8988T (cell line): ENCODE data around the gene IGFBP2.
A peak's percentile ranks its signal among the peaks of the same experiment; 100 is the strongest.

Experiments
- DNase-seq: peaks from one replicate; pipeline ENCODE4 v3.0.0; 2011

IGFBP2 gene

GRCh38 chr2:216643986-216644659, 10.9 kb downstream of the IGFBP2 start:
- DNase-seq, result no peak

- DNase-seq, result no peak
Observed at GRCh38 chr2:216644842-216645635, 11.8 kb downstream of the IGFBP2 start.

- DNase-seq, result no peak
Observed at GRCh38 chr2:216645636-216645950, 12.4 kb downstream of the IGFBP2 start.

- no peak for DNase-seq
Observed at GRCh38 chr2:216646116-216646515, 12.9 kb downstream of the IGFBP2 start.

- DNase-seq, result no peak
Observed at GRCh38 chr2:216648105-216648504, 14.9 kb downstream of the IGFBP2 start.

GRCh38 chr2:216649574-216649973, 16.4 kb downstream of the IGFBP2 start:
- no peak for DNase-seq

- no peak for DNase-seq
Observed at GRCh38 chr2:216650626-216651257, 17.5 kb downstream of the IGFBP2 start.

- no peak for DNase-seq
Observed at GRCh38 chr2:216651351-216651881, 18.2 kb downstream of the IGFBP2 start.

- DNase-seq, result no peak
Observed at GRCh38 chr2:216652566-216652965, 19.3 kb downstream of the IGFBP2 start.

GRCh38 chr2:216653093-216653799, 20.0 kb downstream of the IGFBP2 start:
- no peak for DNase-seq

- no peak for DNase-seq
Observed at GRCh38 chr2:216653931-216654365, 20.7 kb downstream of the IGFBP2 start.

- DNase-seq, result no peak
Observed at GRCh38 chr2:216654528-216655052, 21.4 kb downstream of the IGFBP2 start.

- no peak for DNase-seq
Observed at GRCh38 chr2:216657086-216657855, 24.1 kb downstream of the IGFBP2 start.

GRCh38 chr2:216657980-216658379, 24.8 kb downstream of the IGFBP2 start:
- no peak for DNase-seq

- no peak for DNase-seq
Observed at GRCh38 chr2:216658757-216659156, 25.5 kb downstream of the IGFBP2 start.

- DNase-seq, result no peak
Observed at GRCh38 chr2:216659276-216659675, 26.1 kb downstream of the IGFBP2 start.

- DNase-seq, result no peak
Observed at GRCh38 chr2:216660496-216660895, 27.3 kb downstream of the IGFBP2 start.

- DNase-seq, result no peak
Observed at GRCh38 chr2:216661051-216661450, 27.8 kb downstream of the IGFBP2 start.

- peak; percentile 45 for DNase-seq
Observed at GRCh38 chr2:216661639-216662375, 28.6 kb downstream of the IGFBP2 start.

GRCh38 chr2:216663106-216663505, 29.9 kb downstream of the IGFBP2 start:
- no peak for DNase-seq

GRCh38 chr2:216663846-216664245, 30.6 kb downstream of the IGFBP2 start:
- no peak for DNase-seq
